Esophagus muscularis mucosa (tissue), 4 donors: ENCODE results near the gene FAAP20. TPM values are rescaled to one million over a fixed set of nuclear protein-coding genes. Genes with fewer than 3 reads are reported as not detected.

Experiments
- DNase-seq: peaks from one replicate; pipeline ENCODE4 v3.0.0-alpha.2; 2017; ENCODE audit errors: extremely low spot score
- H3K27ac ChIP-seq, 4 donors: fragments of 200-600 bp; sonication (generic); replicated peaks in 1 of 4; 1 replicate in 3 of 4; 2 replicates in 1 of 4; pipeline ENCODE4 v1.5.1; 2016 to 2019; ENCODE audit warnings: mild to moderate bottlenecking in 1 of 4
- H3K27me3 ChIP-seq, 4 donors: fragments of 200-600 bp; sonication (generic); one replicate each; pipeline versions ENCODE4 v1.5.1 to v1.6.0; 2016 to 2019
- H3K36me3 ChIP-seq, 4 donors: fragments of 200-600 bp; sonication (generic); one replicate each; pipeline ENCODE4 v1.5.1; 2016 to 2019
- H3K4me1 ChIP-seq, 4 donors: fragments of 200-600 bp; sonication (generic); one replicate each; pipeline ENCODE4 v1.5.1; 2016 to 2019
- H3K4me3 ChIP-seq, 4 donors: fragments of 200-600 bp; sonication (generic); 1 replicate in 2 of 4; 2 replicates in 2 of 4; pipeline ENCODE4 v1.5.1; 2016 to 2019; ENCODE audit warnings: mild to moderate bottlenecking in 4 of 4, moderate library complexity in 1 of 4
- H3K9me3 ChIP-seq, 4 donors: fragments of 200-600 bp; sonication (generic); 1 replicate in 3 of 4; 2 replicates in 1 of 4; pipeline ENCODE4 v1.5.1; 2016 to 2019
- EP300 ChIP-seq: sonication (generic); formaldehyde crosslinking; IDR thresholded peaks from one replicate; pipeline ENCODE4 v1.6.1; 2017; ENCODE audit warnings: antibody characterized with exemption
- POLR2A ChIP-seq: fragments of 450-650 bp; IDR thresholded peaks from one replicate; pipeline ENCODE4 v1.6.1; 2017; ENCODE audit warnings: antibody characterized with exemption, moderate library complexity, mild to moderate bottlenecking, low read depth
- POLR2AphosphoS5 ChIP-seq, 2 donors: sonication (generic); formaldehyde crosslinking; IDR thresholded peaks; one replicate each; pipeline ENCODE4 v1.6.1; 2017; ENCODE audit warnings: antibody characterized with exemption in 2 of 2
- WGBS: methylation state at CpG from one replicate; pipeline ENCODE4 v1.1.5; 2018; 5-methylcytosine and 5-hydroxymethylcytosine counted together
- intact Hi-C: fragments of 100-400 bp; cut with DNase I; formaldehyde crosslinking; loops from one replicate; pipeline ENCODE4 v1.15.1; 2023
- total RNA-seq, 4 donors: library from RNA; depleted of rRNA; stranded (reverse); fragments of >200 nt; gene quantifications; one replicate each; pipeline versions ENCODE4 v1.1.0 to v1.2.1, GENCODE V29; 2016
- TF ChIP-seq, protein P1 (sequence below), 3 experiments: fragments of 200-600 bp in 2 of 3; fragments of 450-650 bp in 1 of 3; sonication (generic) in 2 of 3; IDR thresholded peaks; one replicate each; pipeline ENCODE4 v1.5.1; 2017 to 2019; ENCODE audit warnings: antibody characterized with exemption in 3 of 3, mild to moderate bottlenecking in 2 of 3, moderate library complexity in 1 of 3

Gene FAAP20
- total RNA-seq, 4 donors from 2014 or later = 37.9 to 81.7 (median 55.7) TPM

DNA sequence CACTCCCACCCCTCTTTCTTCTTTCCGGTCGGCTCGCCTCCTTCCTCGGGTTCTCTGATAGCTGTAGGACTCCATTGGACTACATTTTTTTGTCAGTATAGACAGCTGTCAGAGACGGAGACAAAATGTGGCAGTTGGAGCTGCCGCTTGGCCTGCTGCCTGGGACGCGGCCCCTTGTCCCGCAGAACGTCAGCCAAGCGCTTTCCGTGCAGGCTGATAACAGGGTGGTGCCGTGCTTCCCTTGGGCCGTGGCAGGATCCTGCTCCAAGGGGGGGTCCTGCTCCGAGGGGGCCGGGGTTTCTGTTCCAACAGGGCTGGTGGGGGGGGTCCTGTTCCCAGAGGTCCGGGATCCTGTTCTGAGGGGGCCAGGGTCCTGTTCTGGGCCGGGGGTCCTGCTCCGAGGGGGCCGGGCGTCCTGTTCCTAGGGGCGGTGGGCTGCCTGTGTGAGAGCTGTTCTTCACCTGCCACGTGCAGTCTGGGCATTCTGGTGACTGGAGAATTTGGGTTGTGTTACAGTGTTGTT is 38.4 kb upstream of the FAAP20 start:
- DNase-seq = no peak
- intact Hi-C loops = loop anchor here (5.0 kb wide), 2 partner anchors 36 to 64 kb away; no protein-coding TSS in a partner anchor
- H3K27ac ChIP-seq = peak overlapping the region; percentile 89 to 94 (median 92)
- H3K9me3 ChIP-seq = no peaks in the 10 kb centered on the region
- no peak for TF ChIP-seq EP300
- TF ChIP-seq POLR2A = no peak
- no peak for TF ChIP-seq POLR2AphosphoS5 (IDR thresholded peaks at IDR 0.05)
- TF ChIP-seq, protein P1, sequence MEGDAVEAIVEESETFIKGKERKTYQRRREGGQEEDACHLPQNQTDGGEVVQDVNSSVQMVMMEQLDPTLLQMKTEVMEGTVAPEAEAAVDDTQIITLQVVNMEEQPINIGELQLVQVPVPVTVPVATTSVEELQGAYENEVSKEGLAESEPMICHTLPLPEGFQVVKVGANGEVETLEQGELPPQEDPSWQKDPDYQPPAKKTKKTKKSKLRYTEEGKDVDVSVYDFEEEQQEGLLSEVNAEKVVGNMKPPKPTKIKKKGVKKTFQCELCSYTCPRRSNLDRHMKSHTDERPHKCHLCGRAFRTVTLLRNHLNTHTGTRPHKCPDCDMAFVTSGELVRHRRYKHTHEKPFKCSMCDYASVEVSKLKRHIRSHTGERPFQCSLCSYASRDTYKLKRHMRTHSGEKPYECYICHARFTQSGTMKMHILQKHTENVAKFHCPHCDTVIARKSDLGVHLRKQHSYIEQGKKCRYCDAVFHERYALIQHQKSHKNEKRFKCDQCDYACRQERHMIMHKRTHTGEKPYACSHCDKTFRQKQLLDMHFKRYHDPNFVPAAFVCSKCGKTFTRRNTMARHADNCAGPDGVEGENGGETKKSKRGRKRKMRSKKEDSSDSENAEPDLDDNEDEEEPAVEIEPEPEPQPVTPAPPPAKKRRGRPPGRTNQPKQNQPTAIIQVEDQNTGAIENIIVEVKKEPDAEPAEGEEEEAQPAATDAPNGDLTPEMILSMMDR (IDR thresholded peaks at IDR 0.05) = no peak
- WGBS = 46% methylated on average over 23 of the region's 23 CpGs
- peaks cover 80 to 91% (median 87%) of the 10 kb centered on the region in 4 donors for H3K4me1 ChIP-seq
- H3K36me3 ChIP-seq = no peaks in the 10 kb centered on the region
- peak overlapping the region; percentile 74 to 96 (median 81) for H3K4me3 ChIP-seq
- H3K27me3 ChIP-seq = no peaks in the 10 kb centered on the region

DNA sequence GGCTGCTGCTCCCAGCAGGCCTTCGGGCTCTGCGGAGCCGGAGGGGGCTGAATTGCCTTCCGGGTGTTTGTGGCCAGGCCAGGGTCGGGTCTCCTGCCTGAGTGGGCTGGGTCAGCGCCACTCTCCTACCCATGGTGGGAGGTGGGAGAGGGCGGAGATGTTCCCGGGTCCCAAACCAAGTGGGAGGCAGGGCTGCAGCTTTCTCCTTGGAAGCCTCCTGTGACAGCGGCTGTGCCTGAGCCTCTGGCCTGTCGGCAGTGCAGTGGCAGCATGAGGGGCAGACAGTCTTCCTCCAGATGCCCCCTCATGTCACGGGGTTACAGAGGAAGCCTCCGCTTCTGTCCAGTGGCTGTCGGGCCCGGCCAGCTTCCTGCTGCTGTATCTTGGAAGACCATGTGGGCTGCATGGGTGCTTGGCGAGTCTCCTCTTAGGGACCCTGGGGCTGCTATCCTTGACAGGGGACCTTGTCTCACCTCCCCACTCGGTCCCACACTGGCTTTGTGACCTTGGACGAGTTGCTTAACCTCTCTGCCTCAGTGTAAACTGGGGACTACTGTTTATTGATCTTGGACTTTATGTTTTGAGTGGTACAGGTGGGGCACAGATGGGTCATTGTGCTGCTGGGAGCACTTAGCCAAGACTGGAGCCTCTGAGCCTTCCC is 37.8 kb upstream of the FAAP20 start:
- Histone ChIP-seq H3K4me1 (peaks cover 74 to 85% (median 81%) of the 10 kb centered on the region in 4 donors), H3K9me3 (no peaks in the 10 kb centered on the region), H3K36me3 (no peaks in the 10 kb centered on the region), H3K27me3 (no peaks in the 10 kb centered on the region), H3K4me3 (peak overlapping the region; percentile 74 to 96 (median 81)), H3K27ac (peak overlapping the region; percentile 89 to 94 (median 92))
- DNase-seq = no peak
- peak in 1 of 2 donors; percentile 19 for TF ChIP-seq POLR2AphosphoS5 (IDR thresholded peaks at IDR 0.05)
- TF ChIP-seq, protein P1 (IDR thresholded peaks at IDR 0.05) = no peak
- intact Hi-C loops = loop anchor here (5.0 kb wide), 2 partner anchors 35 to 65 kb away; no protein-coding TSS in a partner anchor
- WGBS = 14% methylated on average over 13 of the region's 17 CpGs

DNA sequence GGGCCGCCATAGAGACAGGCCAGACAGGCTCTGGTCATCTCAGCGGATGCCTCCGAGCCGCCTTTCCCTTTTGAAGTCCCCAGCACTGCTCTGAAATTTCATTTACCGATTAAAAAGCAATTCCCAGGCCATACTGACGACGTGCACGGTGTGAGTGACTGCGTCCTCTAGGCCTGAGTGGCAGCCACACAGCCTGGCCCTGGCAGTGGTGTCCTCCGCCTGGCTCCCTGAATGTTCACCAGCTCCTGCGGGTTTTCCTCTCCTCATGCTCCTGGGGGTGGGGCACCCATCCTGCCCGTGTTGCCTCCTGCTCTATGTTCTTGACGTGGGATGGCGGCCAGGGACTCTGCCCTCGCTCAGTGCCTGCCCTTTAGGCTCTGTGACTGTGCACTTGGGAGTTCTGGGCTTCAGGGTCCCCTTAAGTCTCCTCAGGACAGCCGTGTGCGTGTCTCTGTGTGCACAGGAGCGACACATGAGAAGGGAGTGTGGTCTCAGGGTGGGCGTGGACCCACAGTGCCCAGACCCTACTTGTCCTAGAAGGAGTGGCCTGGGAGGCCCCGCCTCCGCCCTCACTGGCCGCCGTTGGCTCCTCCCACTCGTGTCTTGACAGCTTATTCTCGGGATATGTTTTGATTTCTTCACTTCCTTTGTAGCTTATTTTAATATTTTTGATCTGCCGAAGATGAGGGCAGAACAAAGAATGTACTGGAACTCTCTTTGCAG is 37.1 kb upstream of the FAAP20 start:
- no peaks in the 10 kb centered on the region for H3K36me3 ChIP-seq
- DNase-seq = no peak
- WGBS = 13% methylated on average over 26 of the region's 26 CpGs
- peaks cover 70 to 82% (median 77%) of the 10 kb centered on the region in 4 donors for H3K4me1 ChIP-seq
- no peaks in the 10 kb centered on the region for H3K9me3 ChIP-seq
- no peaks in the 10 kb centered on the region for H3K27me3 ChIP-seq
- no peak for TF ChIP-seq EP300
- peak; percentile 75 to 82 for TF ChIP-seq POLR2AphosphoS5 (IDR thresholded peaks at IDR 0.05)
- peak overlapping the region; percentile 74 to 96 (median 81) for H3K4me3 ChIP-seq
- intact Hi-C loops = loop anchor here (5.0 kb wide), 2 partner anchors 34 to 66 kb away; no protein-coding TSS in a partner anchor
- H3K27ac ChIP-seq = peak overlapping the region; percentile 89 to 94 (median 92)

DNA sequence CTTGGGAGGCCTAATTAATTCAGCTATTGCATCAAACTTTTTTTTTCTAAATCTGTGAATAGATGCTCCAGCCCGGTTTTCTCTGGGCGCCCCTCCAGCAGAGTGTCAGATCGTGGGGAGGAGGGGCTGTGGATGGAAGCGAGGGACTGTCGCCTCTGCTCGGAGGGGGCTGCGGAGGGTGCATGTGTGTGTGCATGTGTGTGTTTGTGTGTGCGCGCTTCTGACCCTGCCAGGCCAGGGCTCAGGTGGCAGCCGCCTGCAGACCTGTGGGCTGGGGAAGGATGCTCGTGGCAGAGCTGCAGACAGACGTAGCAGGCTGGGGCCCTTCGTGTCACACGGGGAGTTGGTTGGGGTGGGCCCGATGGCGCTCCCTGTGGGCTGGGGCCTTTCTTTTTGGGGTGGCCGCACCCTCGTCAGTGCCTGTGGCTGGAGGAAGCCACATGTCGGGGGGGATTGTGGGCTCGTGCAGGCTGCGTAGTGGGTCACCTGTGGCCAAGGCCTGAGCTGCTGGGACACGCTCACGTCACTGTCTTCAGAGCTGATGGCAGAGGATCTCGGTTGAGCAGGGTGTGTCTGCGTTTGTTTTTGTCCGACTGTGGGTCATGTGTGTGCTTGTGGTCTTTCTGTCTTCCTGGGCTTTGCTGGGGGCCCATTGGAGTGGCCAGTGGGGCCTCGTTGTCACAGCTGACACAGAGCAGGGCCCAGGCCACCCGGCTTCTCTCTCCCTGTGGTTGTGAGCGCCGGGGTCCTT is 36.4 kb upstream of the FAAP20 start:
- H3K4me1 ChIP-seq = peaks cover 70 to 82% (median 75%) of the 10 kb centered on the region in 4 donors
- no peak for DNase-seq

More for the DNA sequence above, 36.4 kb upstream of the FAAP20 start:
- no peaks in the 10 kb centered on the region for H3K27me3 ChIP-seq
- H3K27ac ChIP-seq = peak overlapping the region; percentile 89 to 94 (median 92)
- H3K9me3 ChIP-seq = no peaks in the 10 kb centered on the region
- TF ChIP-seq EP300 (no peak), POLR2A (no peak), POLR2AphosphoS5 (IDR thresholded peaks at IDR 0.05) (no peak)
- TF ChIP-seq, protein P1 (IDR thresholded peaks at IDR 0.05) = no peak
- intact Hi-C loops = loop anchor here (5.0 kb wide), 2 partner anchors 34 to 66 kb away; no protein-coding TSS in a partner anchor
- 16% methylated on average over 21 of the region's 30 CpGs for WGBS
- H3K36me3 ChIP-seq = no peaks in the 10 kb centered on the region
- peak overlapping the region; percentile 74 to 96 (median 81) for H3K4me3 ChIP-seq
